Occipital lobe (tissue), 2 donors: Measurements from ENCODE around the gene GCK. TPM values are rescaled to one million over a fixed set of nuclear protein-coding genes. Genes with fewer than 3 reads are reported as not detected.
"Not testable (repeated sequence)": the region's sequence is repeated elsewhere in the genome, so short reads cannot be mapped to it uniquely, and the experiment has no call there.

Experiments used
- DNase-seq: peaks from one replicate; lab custom pipeline; 2025; lab: John Stamatoyannopoulos, UW
- total RNA-seq: library from RNA; depleted of rRNA; stranded (reverse); fragments of >200 nt; gene quantifications from one replicate; pipeline ENCODE4 v1.2.3, GENCODE V29; 2014

Gene GCK
- total RNA-seq, 1 donor from 2014 or later: 5.1 TPM

- no peak for DNase-seq
Observed at GRCh38 chr7:44142028-44142427, 47.2 kb downstream of the GCK start.

- DNase-seq: no peak
Observed at GRCh38 chr7:44141221-44141850, 47.9 kb downstream of the GCK start, which contains the start of gene MYL7. Gene MYL7, minus strand, starts transcription at chr7:44141332. Its CDS starts 27 bp downstream, at chr7:44141305.

GRCh38 chr7:44140341-44140740 lies 48.9 kb downstream of the GCK start:
- no peak for DNase-seq

GRCh38 chr7:44139311-44140010 lies 49.8 kb downstream of the GCK start:
- DNase-seq: no peak

GRCh38 chr7:44138698-44139097 lies 50.5 kb downstream of the GCK start:
- DNase-seq: no peak

DNA sequence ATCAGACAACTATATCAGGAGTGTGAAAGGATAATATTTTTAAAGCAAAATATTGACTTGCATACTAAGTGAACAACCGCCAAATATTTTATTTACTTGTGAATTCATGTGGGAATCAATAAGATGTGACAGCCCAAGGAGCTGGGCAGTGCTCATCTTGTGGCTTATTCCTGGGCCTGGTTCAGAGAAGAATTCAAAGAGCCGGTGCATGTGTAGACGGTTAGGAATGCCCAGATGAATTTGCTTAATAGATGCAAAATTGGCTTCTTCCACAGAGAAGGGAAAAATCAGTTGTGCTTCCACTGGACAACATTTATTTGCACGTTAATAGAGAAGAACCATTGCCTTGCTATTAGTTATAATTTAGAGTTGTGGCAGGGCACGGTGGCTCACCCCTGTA lies 52.5 kb downstream of the GCK start:
- DNase-seq: no peak

GRCh38 chr7:44134943-44135628 lies 54.2 kb downstream of the GCK start:
- DNase-seq: no peak

DNA sequence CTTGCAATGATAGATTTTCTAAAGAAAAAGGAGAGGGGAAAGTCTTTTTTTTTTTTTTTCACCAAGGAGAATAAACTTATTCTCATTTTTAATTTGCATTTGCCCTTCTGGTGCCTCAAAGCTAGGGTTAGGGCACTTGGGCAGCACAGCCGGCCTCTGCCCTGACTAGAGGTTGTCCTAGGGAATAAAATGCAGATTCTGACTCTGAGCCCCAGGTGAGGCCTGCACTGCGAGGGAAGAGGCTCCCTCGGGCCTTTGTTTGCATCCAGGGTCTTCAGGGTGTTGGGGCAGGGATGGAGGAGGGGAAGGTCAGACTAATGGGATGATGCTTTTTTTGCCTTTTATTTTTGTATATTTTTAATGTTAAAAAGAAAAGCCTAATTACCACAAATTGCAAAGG lies 55.9 kb downstream of the GCK start:
- no peak for DNase-seq

DNA sequence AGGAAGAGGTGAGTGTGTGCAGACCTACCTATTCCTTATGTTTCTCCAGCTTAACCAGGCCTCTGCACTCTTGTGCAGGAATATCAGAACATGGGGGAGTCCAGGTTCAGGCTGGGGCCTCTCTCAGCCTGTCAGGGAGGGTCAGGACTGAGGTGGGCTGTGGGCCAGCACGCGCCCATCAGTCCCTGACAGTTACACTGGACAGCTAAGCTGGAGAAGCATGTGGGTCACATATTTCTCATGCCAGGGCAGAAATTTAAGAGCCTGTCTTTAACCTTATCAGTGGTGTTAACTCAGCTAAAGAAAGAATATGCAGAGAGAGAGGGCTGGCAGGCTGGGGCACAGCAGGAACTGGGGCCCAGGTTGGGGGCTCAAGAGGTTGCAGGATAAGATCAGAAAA lies 57.2 kb downstream of the GCK start:
- no peak for DNase-seq

GRCh38 chr7:44131173-44132029 lies 57.8 kb downstream of the GCK start:
- no peak for DNase-seq

DNA sequence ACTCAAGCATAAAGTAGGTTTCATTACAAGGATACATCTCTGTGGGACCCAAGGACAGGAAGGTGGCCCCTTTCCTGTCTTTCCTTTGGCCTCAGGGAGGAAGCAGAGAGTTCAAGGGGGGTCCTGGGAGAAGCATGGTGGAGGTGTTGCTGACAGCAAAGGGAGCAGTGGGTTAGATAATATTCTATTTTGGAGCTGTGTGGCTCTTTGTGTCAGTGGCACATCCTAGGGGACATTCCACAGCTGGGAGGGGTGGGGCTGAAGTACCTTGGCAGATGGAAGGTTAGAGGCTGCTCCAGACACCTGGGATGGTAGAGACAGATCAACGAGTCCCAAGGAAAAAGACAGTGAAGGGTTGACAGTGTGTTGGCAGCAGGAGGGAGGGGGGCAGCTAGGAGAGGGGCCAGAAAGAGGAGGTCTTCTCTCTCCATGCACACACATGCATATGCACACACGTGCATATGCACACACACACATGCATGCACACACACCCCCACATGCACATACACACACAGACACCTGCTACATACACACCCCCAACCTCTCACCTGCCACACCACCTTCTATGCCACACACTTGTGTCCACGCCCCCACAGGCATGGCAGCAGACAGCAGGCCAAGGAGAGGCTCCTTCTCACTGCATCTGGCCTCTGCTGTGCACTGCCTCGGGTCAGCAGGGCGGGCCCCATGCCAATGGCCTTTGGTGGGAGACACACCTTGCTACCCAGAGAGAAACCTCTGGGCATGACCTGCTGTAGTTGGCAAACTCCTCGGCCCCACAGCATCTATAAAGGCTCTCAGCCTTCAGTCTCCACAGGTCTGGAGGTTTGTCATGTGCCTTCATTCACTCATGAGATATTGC lies 60.3 kb downstream of the GCK start:
- DNase-seq: no peak

DNA sequence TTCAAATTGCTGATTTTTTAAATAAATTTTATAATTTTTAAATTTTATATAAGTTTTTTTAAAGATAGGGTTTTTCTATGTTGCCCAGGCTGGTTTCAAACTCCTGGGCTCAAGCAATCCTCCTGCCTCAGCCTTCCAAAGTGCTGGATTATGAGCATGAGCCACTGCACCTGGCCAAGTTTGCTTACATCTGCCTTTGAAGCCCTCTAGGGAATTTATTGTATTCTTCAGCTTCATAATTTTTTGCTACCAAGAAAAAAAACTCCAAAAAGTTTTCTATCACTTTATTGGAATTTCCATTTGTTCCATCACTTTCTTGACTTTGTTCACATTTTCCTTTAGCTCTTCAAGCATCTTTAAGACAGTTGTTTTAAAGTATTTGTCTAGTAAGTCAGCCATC lies 62.1 kb downstream of the GCK start:
- DNase-seq: no peak

DNA sequence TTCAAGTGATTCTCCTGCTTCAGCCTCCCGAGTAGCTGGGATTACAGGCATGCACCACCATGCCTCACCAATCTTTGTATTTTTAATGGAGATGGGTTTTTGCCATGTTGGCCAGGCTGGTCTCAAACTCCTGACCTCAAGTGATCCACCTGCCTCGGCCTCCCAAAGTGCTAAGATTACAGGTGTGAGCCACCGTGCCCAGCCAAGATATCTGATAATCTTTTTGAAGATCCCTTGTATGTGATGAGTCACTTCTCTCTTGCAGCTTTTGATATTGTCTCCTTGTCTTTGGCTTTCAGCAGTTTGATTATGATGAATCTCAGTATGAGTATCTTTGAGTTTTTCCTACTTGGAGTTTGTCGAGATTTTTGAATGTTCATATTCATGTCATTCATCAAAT lies 62.7 kb downstream of the GCK start:
- not testable (repeated sequence) for DNase-seq

- no peak for DNase-seq
Observed at GRCh38 chr7:44124822-44125202, 64.4 kb downstream of the GCK start.

DNA sequence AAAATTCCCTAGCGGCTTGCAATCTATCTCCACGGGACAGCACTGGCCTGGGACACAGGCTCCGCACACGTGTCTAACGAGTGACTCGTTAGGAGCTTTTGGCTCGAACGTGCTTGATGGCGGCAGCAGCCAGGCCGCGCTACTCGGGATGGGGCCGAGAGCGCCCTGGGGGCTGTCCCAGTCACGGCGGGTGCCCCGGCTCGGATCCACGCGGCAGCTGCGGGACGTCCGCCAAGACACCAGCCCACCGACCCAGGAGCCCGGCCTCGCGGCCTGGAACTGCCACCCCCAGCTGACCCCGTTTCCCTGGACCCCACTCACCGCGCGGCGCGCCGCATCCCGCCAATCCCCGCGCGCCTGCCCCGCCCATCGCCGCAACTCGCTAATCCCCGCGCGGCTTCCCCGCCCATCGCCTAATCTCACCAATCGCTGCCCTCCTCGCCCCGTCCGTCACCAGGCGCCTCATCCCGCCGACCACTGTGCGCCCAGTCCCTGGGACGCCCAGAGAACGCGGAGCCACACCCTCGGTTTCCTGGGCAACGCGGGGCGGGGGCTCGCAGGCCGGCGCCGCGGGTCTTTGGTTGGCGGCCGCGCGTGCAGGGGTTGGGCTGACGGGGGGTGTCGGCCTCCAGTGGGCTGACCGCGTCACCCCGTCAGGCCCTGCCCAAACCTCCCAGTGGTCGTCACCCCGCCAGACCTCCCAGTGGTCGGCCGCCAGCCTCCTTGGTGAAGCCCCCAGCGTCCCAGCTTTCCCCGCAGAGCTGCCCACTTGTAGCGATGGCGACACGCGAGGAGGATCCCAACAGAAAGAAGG lies 65.8 kb downstream of the GCK start, which contains the start of gene POLD2:
Gene POLD2, minus strand, starts transcription at position 359 of the 814 bp plus-strand sequence. CDS start 1,495 bp downstream, outside the sequence.
- peak; percentile 98 for DNase-seq

GRCh38 chr7:44122529-44122928 lies 66.7 kb downstream of the GCK start:
- DNase-seq: no peak

DNA sequence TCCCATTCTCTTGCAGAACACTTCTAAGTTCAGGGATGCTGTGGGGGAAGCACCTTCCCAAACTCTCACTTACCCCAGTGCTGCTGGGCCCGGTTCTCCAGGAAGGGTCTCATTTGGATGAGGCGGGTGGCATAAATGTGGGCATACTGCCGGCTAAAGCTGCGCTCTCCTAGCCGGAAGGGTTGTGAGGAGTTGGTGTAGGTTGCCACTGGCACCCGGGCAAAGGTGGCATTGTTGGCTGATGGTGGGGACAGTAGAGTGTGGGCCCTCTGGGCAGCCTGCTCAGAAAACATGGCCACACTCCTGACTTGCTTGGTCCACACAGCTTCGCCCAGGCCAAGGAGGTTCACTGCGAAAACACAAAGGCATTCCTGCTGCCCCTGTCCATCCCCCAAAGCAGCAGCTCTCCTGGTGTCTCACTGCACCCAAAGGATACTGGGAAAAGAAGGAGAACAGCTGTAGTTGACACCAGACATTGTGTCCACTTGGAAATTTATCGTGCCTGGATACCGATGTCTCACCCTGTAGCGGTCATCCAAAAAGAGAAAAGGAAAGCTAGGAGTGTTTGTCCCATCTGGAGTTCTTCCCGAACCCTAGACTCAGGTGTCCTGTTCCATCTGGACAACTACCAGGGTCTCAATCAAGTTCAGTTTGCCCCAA lies 67.3 kb downstream of the GCK start:
- DNase-seq: no peak

DNA sequence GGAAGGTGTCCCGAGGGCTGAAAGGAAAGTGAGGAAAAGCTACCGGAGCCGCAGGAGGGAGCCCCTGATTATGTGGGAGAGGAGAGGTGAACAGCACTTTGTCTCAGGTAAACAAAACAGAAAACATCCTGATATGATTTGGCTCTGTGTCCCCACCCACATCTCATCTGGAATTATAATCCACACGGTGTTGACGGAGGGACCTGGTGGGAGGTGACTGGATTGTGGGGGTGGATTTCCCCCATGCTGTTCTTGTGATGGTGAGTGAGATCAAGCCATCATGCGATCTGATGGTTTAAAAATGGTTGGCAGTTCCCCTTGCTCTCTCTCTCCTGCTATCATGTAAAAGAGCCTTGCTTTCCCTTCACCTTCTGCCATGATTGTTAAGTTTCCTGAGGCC lies 68.8 kb downstream of the GCK start:
- no peak for DNase-seq

DNA sequence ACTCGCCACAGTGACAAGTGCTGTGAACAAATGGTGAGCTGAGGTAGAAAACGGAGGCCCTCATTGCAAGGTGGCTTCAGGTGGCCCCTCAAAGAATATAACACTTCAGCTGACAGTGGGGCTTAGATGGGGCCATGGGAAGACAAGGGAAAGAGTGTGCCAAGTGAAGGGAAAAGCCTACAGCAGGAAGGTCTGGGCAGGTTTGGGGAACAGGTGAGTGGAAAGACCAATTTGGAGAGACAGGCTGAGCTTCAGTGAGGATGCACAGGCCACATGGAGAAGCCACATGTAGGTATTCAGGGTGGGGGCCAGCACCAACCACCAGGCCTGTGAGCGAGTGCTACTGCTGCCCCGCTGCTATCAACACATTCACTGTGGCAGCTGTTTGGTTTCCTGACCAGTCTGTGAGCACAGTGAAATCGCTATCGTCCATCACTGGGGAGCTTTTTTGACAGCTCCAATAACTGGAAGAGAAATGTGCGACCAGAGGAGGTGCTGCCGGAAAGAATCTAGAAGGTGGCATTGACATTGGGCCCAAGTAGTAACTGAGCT lies 69.3 kb downstream of the GCK start:
- DNase-seq: no peak
